ENCODE measurements around the gene ATPAF1. TPM values are rescaled to one million over a fixed set of nuclear protein-coding genes. Genes with fewer than 3 reads are reported as not detected.

Gene ATPAF1
- total and polyA plus RNA-seq, 10 of the 15 experiments (the other 5 are each of a cell fraction or from before 2014, with no cell fraction given): 15.2 to 93.5 (median 48.4) TPM

- TF ChIP-seq KAT2A (conservative IDR thresholded peaks at IDR 0.05; ENCODE audit: control insufficient read depth, low read depth, low read length) (no peak), SMC3 (IDR thresholded peaks at IDR 0.05; ENCODE audit: borderline replicate concordance, low read length) (no peak), POLR2AphosphoS5 (IDR thresholded peaks at IDR 0.05; ENCODE audit: low read length) (peak; percentile 77), ZNF24 (IDR thresholded peaks at IDR 0.05) (no peak), CHD2 (IDR thresholded peaks at IDR 0.05; ENCODE audit: borderline replicate concordance, low read depth, low read length) (no peak), SUZ12 (IDR thresholded peaks at IDR 0.05; ENCODE audit: unreplicated experiment) (no peak), ZBTB11 (CRISPR knock-in tag; IDR thresholded peaks at IDR 0.05) (no peak), SREBF1 (IDR thresholded peaks at IDR 0.05; ENCODE audit: low read length) (no peak), BRCA1 (IDR thresholded peaks at IDR 0.05; ENCODE audit: low read depth, low read length) (no peak), CREB1 (IDR thresholded peaks at IDR 0.05; ENCODE audit: low read depth) (peak; percentile 55; the same call in 1 of the 2 replicates), ASH2L (IDR thresholded peaks at IDR 0.05; ENCODE audit: borderline replicate concordance, low read depth) (peak; percentile 99; the same call in 1 of the 2 replicates), NR2C2 (IDR thresholded peaks at IDR 0.05; ENCODE audit: borderline replicate concordance, control insufficient read depth, insufficient read length, low read depth) (no peak), JUND (IDR thresholded peaks at IDR 0.05; ENCODE audit: low read depth, low read length) (no peak), NFYB (IDR thresholded peaks at IDR 0.05; ENCODE audit: insufficient read depth, low read depth, low read length) (no peak), FOS (IDR thresholded peaks at IDR 0.05; ENCODE audit: borderline replicate concordance, extremely low read depth, insufficient read length) (no peak), ZNF274 (IDR thresholded peaks at IDR 0.05; ENCODE audit: insufficient read depth, insufficient read length) (no peak), E2F4 (IDR thresholded peaks at IDR 0.05; ENCODE audit: low read depth, low read length) (no peak), ZNF207 (IDR thresholded peaks at IDR 0.05; ENCODE audit: borderline replicate concordance) (0 out of 2 replicates have a peak, but pooled peaks have one; percentile 42), FOXM1 (IDR thresholded peaks at IDR 0.05; ENCODE audit: low read depth, low read length) (no peak), SREBF2 (IDR thresholded peaks at IDR 0.05; ENCODE audit: low read length) (no peak), JUNB (IDR thresholded peaks at IDR 0.05) (no peak), BCLAF1 (IDR thresholded peaks at IDR 0.05) (no peak)
Measured at GRCh38 chr1:46616277-46617107, 51.7 kb downstream of the ATPAF1 start, which contains the start of gene MOB3C (continued).
